HG03378 (cell line): ENCODE measurements around the gene SPRTN.

Source experiments
- ATAC-seq: cut with Tn5 transposase; IDR thresholded peaks from one replicate; pipeline ENCODE4 v1.9.1; 2021; ENCODE audit warnings: mild to moderate bottlenecking, moderate library complexity; ENCODE audit not compliant: unreplicated experiment

The SPRTN gene

GRCh38 chr1:231376101-231376500 is 38.0 kb downstream of the SPRTN start:
- ATAC-seq, result no peak

GRCh38 chr1:231376875-231377549 is 38.9 kb downstream of the SPRTN start:
- no peak for ATAC-seq

- no peak for ATAC-seq
Observed at GRCh38 chr1:231381729-231382128, 43.6 kb downstream of the SPRTN start.

- no peak for ATAC-seq
Observed at GRCh38 chr1:231382426-231382825, 44.3 kb downstream of the SPRTN start.

GRCh38 chr1:231383159-231383860 is 45.2 kb downstream of the SPRTN start:
- no peak for ATAC-seq

- no peak for ATAC-seq
Observed at GRCh38 chr1:231384696-231385415, 46.8 kb downstream of the SPRTN start.

- ATAC-seq, result no peak
Observed at GRCh38 chr1:231385416-231385748, 47.3 kb downstream of the SPRTN start.

- ATAC-seq, result no peak
Observed at GRCh38 chr1:231386466-231386865, 48.4 kb downstream of the SPRTN start.

GRCh38 chr1:231387770-231388669 is 49.9 kb downstream of the SPRTN start:
- no peak for ATAC-seq

GRCh38 chr1:231390071-231390470 is 52.0 kb downstream of the SPRTN start:
- no peak for ATAC-seq

GRCh38 chr1:231392389-231393131 is 54.5 kb downstream of the SPRTN start:
- ATAC-seq, result no peak

- ATAC-seq, result no peak
Observed at GRCh38 chr1:231393668-231394067, 55.6 kb downstream of the SPRTN start.

- no peak for ATAC-seq
Observed at GRCh38 chr1:231395076-231395997, 57.2 kb downstream of the SPRTN start.

- ATAC-seq, result no peak
Observed at GRCh38 chr1:231395998-231396390, 57.9 kb downstream of the SPRTN start.

GRCh38 chr1:231396643-231397042 is 58.5 kb downstream of the SPRTN start:
- no peak for ATAC-seq

GRCh38 chr1:231397886-231398671 is 60.0 kb downstream of the SPRTN start:
- ATAC-seq, result no peak

- ATAC-seq, result no peak
Observed at GRCh38 chr1:231401478-231401877, 63.4 kb downstream of the SPRTN start.

- no peak for ATAC-seq
Observed at GRCh38 chr1:231404318-231404717, 66.2 kb downstream of the SPRTN start.
